Jurkat, Clone E6-1 (cell line): Measurements from ENCODE around the gene CANT1.
"Not testable (repeated sequence)": the region's sequence is repeated elsewhere in the genome, so short reads cannot be mapped to it uniquely, and the experiment has no call there.

Source experiments
- DNase-seq: peaks from one replicate; pipeline ENCODE4 v3.0.0-alpha.2; 2011; ENCODE audit warnings: low read depth, low spot score
- H3K4me3 ChIP-seq: 2 replicates; pipeline ENCODE4 v1.5.1; 2011; ENCODE audit warnings: mild to moderate bottlenecking, low read length, control low read depth, moderate library complexity

Gene CANT1

DNA sequence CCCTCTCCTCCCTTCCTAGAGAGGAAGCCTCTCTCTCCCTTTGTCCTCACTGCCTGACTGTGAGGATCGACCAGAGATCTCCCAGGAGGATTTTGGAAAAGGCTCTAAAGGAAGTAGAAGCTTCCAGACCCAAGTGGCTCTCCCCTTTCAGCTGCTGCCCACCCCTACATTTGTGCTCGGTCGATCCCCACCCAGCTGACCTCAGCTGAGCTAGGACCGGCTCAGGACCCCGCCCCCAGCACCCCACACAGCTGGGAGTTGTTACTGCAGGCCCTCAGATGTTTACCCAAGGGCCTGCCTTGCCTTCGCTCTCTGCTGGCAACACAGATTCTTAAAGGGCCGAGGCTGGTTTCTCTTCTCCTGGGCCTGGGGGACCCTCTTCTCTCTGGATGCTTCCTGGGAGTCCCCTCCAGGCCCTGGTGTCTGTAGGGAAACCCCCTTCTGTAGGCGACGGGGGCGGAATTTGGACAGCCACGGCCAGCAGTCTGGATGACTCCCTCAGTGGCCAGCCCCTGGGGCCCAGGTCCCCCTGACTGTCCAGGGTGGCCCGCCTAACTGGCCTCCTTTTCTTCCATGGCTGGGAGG, 57.5 kb downstream of the CANT1 start:
- H3K4me3 ChIP-seq = no peak overlapping the region
- no peak for DNase-seq

DNA sequence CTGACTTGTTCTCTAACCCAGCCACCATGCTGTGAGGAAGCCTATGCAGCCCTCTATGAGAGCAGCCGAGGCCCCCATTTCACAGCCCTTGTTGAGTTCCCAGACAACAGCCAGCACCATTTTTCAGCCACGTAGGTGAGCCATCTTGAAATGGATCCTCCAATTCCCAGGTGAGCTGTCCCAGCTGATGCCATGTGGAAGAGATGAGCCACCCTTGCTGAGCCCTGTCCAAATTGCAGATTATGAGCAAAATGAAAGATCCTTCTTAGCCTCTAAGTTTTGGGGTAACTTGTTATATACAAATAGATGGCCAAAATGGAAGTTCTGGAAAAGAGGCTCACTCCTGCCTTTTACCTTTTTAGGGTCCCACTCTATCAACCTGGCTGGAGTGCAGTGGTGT, 58.7 kb downstream of the CANT1 start:
- no peak overlapping the region for H3K4me3 ChIP-seq
- DNase-seq = no peak

DNA sequence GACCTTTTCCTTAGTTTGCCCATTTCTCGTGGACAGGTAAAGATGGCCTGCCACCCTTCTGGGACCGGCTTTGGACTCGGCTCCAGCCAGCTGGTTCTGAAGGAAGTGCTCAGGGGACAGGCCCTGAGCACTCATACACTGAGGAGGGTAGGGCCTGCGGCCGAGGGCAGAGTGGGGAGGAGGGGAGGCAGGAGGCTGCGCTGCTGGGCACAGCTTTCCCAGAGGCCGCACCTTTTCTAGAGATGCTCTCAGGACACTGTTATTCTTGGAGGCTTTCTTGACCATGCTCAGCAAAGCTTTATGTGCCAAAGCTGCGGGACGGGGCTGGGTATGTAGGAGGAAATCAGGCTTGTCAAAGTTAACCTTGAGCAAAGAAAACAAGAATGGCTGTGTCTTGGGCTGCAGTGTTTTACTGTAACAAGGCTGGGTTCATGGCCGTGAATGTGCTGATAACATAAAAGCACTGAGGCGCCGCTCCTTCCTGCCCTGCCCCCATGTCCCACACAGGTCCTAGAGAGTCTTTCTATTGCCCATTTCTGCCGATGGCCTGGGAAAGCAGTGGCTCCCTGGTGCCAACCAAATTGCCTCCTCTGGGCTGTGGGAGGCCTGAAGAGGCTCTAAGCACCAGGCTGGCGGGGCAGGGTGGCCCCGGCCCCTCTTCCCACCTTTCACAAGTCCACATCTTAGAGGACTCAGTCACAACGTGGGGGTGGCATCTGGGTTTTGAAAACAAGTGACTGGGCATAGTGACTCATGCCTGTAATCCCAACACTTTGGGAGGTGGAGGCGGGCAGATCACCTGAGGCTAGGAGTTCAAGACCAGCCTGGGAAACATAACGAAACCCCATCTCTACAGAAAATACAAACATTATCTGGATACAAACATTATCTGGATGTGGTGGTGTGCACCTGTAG, 62.1 kb downstream of the CANT1 start:
- DNase-seq = no peak

GRCh38 chr17:78946631-78947030, 62.9 kb downstream of the CANT1 start:
- DNase-seq = no peak
- H3K4me3 ChIP-seq = no peak overlapping the region

More for the DNA sequence above, 62.1 kb downstream of the CANT1 start:
- no peak overlapping the region for H3K4me3 ChIP-seq

DNA sequence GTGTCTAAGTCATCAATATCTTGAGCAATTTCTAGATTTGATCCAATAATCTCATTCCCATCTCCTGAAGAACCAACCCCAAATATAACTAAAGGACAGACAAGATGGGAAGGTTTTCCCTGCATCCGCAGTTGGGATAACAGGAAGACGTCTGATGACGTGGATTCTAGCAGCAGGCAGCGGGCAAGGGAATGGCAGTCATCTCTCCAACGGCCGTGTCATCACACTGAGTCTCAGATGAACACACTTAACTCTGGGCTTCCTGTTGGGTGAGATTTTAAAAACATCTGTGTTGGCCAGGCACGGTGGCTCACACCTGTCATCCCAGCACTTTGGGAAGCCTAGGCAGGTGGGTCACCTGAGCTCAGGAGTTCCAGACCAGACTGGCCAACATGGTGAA, 63.4 kb downstream of the CANT1 start:
- no peak overlapping the region for H3K4me3 ChIP-seq
- no peak for DNase-seq

DNA sequence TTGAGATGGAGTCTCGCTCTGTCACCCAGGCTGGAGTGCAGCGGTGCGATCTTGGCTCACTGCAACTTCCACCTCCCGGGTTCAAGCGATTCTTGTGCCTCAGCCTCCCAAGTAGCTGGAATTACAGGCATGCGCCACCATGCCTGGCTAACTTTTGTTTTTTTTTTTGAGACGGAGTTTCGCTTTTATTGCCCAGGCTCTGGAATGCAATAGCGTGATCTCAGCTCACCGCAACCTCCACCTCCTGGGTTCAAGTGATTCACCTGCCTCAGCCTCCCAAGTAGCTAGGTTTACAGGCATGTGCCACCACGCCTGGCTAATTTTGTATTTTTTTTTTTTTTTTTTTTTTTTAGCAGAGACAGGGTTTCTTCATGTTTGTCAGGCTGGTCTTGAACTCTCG, 64.1 kb downstream of the CANT1 start:
- not testable (repeated sequence) for DNase-seq, H3K4me3 ChIP-seq

- H3K4me3 ChIP-seq = no peak overlapping the region
- DNase-seq = no peak
Measured at GRCh38 chr17:78944956-78945355, 64.6 kb downstream of the CANT1 start.

- no peak overlapping the region for H3K4me3 ChIP-seq
- DNase-seq = no peak
Measured at GRCh38 chr17:78944026-78944425, 65.5 kb downstream of the CANT1 start.
